GM21515 (cell line): ENCODE results near the gene SHROOM3.
A peak's percentile ranks its signal among the peaks of the same experiment; 100 is the strongest.

Experiments
- ATAC-seq: cut with Tn5 transposase; IDR thresholded peaks from one replicate; pipeline ENCODE4 v1.9.1; 2021; ENCODE audit not compliant: unreplicated experiment

Gene SHROOM3

DNA sequence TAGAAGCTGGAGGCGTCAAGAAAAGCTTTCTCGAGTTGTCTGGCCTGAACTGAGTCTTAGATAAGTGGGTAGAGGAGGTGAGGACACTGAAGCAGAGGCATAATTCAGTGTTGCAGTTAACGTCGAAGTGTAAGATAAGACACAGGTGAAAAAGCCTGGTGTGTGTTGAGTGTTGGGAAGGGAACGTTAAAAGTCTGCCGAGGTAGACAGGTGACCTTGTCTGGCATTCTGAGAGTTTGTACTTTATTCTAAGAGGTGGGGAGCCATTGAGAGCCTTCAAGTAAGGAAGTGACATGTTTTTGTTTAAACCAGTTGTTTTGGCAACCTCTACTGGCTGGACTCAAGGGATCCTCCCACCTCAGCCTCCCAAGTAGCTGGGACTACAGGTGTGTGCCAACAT is 219.1 kb downstream of the SHROOM3 start:
- no peak for ATAC-seq

DNA sequence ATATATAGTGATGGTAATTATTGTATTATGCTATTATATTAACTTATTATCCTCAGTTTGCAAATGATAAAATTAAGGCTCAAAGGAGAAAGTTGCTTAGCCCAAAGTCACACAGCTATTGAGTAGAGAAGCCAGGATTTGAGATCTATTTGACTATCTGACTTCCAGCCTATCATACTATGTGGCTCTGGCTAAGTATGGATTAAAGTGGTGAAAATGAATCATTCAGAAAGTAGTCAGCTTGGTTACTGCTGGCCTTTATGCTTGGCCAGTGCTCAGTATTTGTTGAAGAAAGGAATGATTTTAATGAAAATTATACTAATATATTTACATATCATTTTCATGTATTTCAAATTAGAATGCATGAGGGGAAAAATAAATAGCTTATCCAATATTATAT is 219.8 kb downstream of the SHROOM3 start:
- no peak for ATAC-seq

DNA sequence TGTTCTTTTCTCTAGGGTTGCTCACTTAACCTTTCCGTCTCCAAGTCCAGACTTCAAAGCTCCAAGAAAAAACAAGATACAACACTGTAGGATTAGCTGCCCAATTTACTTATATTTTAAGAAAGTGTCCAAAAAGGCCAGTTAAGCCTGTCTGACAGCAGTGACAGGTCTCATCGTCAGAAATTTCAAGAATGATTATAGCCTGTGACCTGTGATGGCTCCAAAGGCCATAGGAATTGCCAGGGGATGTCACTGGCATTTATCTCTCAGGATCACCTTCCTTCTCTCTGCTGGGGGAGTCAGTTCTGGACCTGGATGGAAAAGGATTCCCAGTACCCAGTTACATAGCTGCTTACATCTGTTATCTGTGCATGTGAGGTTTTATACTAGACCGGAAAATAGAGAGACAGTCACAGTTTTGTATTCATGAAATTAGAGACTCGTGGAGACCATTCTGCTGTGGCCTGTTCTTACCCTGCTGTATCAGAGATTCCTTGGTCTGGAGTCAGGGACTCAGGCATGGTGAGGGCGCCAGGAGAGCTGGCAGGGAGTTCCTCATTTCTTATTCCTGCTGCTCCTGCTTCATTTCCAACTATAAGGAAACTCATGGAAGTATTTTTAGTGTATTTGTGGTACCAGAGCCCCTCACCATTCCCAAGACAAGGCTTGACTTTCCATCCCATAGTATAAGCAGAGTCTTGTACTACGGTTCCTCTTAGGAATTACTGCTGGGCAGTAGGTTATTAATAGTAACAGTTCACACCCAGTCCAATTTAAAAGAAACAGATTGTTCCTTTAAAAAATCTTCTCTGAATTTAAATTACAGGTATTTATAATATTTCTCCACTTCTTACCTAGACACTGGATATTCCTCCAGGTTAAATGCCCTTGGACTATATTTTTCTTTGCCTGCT is 220.8 kb downstream of the SHROOM3 start:
- ATAC-seq, result no peak

DNA sequence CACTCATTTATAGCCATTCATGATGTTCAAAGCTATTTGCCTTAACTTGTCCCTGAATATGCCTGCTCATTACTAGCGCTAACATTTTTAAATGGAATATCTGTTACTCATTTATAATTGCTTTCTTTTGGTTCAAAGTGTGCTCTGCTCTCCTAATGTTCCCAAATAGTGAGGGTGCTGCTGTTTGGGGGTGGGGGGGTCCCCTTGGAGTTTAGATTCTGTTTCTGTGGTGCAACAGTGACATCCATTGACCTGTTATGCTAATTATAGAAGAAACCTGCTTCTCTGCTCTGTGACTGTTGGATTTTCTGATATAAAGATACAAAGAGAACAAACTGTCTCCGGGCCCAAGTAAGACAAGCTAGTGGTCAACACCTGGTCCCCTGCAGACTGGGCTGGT is 222.4 kb downstream of the SHROOM3 start:
- no peak for ATAC-seq

DNA sequence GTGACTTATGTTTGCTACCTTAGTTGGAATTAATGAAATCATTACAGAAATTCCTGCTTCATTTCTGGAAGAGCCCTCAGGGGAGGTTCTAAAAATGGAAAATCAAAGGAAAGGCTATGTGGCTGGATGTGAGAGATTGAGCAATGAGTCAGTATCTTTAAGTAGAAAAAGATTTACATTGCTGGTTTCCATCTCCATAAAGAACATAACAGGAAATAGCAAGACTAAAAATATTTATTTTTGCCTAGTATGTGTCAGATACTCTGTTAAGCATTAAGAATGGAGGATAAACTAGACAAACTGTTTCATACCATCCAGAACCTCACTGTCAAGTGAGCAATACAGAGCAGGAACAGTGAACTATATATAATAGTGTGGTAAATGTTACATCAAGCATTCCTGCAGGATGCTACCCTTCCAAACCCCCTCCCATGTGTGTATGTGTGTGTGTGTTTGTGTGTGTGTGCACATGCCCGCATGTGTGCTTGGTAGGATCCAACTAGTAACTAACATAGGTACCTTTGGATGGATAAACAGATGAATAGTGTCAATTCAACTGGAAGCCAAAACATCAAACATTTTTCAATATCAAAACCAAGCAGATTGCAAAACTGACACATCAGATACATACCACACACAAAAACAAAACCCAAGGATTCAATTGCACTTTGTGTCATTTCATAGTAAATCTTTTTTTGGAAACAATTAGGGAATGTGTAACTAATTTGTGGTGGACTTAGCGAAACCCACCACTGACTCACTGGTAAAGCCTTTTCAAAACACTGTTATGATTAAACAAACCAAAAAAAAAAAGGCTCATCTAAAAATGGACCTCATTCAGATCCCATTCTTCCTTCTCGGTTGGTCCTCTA is 223.4 kb downstream of the SHROOM3 start:
- no peak for ATAC-seq

DNA sequence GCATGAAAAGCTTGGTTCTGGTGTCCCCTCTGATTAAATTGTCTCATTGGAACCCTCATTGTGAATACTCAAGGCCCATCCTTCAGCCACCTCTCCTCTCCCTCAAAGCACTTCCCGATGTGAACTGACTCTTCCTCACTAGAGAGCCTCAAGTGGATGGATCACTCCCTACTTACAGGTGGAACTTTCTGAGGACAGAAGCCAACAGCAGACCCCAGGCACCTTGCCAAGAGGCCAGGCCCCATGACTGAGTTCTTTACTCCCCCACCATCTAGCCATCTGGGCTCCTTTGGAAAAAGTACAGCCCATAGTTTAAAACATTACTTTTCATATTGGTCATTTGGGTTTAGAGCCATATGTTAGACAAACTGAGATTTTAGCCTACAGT is 224.1 kb downstream of the SHROOM3 start:
- no peak for ATAC-seq

DNA sequence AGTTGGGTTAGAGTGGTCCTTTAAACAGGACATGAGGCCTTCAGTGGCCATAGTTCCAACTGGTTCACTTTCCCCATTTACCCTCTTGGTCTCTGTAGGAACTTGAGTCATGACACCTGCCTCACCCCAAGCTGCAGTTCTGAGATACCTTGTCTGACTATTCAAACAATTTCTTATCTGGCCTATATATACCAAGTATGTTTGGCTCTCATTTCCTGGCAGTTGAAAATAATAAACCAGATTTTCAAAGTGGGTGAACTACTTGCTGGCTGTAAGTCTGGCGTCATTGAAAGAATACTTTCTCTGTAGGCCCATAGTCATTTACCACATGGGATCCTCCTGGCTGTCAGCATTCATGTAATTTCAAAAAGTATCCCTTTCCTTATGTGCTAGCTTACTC is 228.8 kb downstream of the SHROOM3 start:
- ATAC-seq, result no peak

DNA sequence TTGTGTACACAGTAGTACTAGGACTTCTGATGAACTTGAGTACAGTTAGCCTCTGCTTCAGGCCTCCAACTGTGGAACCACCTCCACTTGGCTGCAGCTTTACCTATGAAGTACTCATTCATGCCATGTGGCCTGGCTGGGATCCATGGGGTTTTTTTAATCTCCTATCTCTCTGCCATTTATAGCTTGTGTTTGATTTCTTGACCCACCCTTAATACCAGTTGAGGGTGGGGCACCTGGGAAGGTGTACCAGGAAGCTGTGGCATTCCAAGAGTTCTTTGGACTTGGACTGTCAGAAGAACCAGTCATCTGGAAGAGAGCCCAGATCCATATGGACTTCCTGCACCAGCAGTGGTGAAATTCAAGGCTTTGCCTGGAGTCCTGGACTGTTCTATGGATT is 230.1 kb downstream of the SHROOM3 start:
- no peak for ATAC-seq

DNA sequence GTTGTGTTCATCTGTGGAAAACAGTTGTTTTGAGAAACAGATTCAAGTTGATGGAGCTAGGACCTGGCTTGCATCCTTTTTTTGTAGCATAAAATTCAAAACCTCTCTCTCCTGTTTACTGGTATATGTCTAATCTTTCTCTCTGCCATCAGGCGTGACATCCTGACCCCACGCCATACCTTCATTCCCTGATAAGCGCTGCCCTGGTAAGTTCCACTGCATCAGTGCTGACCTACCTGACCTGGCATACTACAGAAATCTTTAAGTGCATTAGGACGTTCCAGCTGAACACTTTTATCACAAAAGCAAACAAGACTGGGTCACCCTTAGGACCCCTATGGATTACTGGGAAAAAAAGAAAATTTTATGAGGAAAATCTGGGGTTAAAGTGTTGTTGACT is 230.7 kb downstream of the SHROOM3 start:
- no peak for ATAC-seq

DNA sequence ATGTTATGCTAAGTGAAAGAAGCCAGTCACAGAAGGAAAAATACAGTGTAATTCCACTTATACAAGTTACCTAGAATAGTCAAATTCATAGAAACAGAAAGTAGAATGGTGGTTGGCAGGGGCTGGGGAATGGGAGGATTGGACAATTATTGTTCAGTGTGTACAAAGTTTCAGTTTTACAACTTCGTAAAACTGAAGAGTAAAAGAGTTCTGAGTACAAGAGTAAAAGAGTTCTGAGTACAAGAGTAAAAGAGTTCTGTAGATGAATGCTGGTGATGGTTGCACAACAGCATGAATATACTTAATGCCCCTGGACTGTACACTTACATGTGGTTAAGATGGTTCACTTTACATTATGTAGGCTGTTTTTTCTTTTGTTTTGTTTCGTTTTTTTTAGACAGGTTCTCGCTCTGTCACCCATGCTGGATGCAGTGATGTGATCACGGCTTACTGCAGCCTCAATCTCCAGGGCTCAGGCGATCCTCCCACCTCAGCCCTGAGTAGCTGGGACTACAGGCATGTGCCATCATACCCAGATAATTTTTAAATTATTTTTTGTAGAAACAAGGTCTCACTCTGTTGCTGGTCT is 232.0 kb downstream of the SHROOM3 start:
- peak; percentile 66 for ATAC-seq

DNA sequence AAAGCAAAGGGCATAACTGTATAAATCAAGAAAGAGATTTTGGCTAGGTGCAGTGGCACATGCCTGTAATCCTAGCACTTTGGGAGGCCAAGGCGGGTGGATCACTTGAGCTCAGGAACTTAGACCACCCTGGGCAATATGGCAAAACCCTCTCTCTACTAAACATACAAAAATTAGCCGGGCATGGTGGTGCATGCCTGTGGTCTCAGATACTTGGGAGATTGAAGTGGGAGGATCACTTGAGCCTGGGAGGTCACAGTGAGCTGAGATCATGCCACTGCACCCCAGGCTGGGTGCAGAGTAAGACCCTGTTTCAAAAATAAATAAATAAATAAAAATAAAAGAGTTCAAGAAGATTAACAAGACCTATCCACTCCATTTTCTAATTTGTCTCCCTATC is 235.6 kb downstream of the SHROOM3 start:
- no peak for ATAC-seq

DNA sequence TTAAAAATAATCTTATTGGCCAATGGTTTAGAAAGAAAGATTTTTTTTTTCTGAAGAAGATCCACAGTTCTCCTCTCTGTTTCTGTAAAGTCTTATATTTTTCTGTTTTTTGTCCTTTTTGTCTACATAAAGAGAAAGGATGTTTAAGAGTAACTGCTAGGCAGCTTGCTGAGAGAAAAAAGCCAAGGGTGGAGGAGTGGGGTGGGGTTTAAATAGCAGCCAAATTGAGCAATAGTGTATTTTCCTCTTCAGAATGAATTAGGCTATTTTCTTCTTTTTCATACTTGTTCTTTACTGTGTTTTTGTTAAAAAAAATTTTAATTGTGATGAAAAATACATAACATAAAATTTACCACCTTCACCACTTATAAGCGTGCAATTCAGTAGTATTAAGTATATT is 238.3 kb downstream of the SHROOM3 start:
- no peak for ATAC-seq

DNA sequence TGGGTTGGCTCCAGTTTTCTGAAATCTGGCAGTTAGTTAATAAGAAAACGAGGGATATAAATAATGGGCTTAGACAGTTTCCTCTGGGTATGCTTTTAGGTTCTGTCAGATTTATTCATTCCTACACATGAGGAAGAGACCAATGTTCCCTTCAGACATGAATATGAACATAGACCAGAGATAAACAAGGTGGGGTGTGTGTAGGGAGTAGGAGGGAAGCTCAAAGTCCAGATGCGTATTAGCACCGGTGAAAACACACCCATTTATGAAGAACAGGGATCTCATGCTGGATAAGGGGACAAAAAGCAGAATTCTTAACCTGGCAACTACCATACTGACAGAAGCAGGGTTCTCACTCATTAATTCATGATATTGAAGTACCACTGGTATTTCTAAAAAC is 240.0 kb downstream of the SHROOM3 start:
- no peak for ATAC-seq

DNA sequence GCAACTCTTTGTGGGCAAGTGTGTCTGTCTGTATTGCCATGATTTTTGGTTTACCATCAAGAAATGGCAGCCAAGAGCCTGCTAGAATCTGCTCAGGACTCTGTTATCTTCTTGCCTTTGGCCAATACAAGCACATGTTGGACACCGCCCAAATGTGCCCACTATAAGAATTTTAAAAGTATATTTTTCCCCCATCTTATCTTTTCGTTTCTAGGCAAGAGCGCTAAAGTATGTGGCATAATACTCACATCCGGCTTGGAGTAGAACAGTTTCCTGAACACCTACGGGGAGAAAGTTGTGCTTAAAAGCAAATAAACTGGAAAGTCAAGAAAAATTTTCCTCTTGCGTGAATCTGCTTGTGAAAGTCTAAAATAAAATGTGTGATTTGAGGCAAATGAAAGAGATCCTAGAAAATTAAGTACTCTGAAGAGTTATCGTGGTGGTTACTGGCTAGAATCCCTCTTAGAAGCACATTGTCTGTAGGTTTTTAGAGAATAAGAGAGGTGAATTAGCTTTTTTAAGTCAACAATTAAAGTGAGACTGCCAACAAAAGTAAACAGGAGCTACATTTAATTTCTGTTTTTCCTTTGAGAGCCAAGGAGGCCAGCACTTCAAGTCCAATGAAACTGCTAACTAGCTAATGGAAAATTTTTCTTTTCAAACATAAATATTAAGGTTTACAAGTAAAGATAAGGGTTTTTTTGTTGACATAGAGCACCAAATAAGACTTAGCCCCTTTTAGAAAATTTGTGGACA is 242.7 kb downstream of the SHROOM3 start:
- no peak for ATAC-seq

DNA sequence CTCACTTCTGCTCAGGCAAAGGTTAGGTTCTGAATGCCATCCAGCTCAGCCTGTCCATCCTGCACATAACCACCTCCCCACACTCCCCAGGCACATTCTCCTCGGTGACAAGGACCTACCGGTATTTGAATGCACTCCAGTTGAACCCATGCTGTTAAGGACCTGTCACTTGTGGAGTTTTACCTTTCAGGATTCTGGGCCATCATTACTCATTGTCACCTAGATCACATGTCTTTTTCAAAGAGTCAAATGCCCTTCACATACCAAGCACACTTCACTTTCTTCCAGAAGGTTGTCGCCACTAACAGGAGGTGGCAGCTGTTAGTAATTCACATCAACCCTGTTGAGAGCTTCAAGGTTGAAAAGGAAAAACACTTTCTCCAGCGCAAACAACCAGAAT is 244.7 kb downstream of the SHROOM3 start:
- ATAC-seq, result no peak

DNA sequence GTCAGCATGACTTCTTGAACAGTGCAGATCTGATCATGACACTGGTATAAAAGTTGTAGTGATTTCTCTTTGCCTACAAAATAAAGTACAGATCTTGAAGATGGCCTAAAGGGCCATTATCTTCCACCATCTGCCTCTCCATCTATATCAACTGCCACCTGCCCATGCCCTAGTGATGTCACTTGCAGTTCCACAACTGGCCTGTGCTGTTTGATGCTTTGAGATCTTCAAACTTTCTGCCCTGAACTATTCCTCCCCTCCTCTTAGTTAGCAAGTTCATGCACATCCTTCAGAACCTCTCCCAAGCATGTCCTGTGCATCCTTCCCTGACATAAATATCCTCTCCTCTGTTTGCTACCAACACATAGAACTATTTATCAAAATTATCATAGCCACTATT is 245.9 kb downstream of the SHROOM3 start:
- no peak for ATAC-seq

DNA sequence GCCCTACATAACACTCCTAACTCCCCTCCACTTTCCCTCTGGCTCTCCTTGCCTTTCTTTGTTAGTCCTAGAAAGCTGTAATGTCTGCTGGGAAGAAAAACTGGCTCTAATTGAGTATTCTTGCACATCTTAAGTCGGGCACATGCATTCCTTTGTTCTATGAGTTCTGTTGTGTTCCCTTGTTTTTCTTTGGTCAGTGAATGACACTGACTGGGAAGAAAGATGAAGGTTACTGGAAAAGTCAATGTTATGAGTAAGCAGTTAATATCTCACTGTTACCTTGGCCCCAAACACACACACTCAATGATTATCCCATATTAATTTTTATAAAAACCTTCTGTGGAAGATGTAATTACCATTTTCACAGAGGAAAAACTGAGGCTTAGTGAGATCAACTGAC is 247.0 kb downstream of the SHROOM3 start:
- no peak for ATAC-seq

DNA sequence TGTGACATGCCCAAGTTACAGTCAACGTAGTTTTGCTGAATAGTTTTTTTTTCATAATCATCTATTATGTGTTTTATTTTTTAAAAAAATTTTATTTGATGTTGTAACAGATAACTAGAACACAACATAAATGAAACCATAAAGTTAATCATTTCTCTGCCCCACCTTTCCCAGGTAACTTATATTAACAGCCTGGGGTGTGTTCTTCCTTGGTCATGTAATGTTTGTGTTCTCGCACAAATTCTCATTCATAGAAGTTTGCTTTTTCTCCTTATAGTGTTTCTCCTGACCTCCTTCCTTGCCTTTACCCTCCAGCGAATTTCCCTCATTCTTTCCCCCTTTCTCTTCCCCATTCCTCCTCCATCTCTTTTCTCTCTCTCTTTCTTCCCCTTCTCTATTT is 248.1 kb downstream of the SHROOM3 start:
- ATAC-seq, result no peak

DNA sequence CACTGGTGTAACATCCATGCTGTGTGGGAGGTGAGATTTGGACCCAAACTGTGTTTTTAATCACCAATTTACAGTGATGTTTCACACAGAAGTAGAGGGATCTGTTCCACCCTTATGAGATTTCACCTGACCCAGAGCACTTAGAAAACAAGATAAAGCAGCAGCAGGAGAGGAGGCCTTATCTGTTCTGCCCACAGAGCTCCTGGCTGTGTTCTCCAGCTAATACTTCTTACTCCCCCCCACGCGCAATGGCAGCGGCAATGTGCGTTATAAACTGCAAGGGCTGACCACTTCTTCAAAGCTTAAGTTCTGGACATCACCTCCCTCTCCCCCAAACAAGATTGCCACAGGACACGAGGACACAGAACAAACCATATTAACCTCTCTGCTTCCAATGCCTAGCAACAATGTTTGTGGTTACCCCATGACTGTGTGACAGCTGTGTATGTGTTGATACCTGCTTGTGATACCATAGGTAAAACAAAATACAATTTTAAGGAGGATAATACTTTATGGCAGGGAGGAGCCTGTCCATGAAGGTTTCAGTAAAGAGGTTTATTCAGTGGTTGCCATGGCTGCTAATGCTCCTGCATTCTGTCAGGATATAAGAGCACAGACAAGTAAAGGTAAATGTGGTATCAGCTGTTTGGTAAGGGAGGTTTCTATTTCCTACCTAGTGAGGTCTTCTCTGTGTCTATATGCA is 252.9 kb downstream of the SHROOM3 start:
- ATAC-seq, result no peak

DNA sequence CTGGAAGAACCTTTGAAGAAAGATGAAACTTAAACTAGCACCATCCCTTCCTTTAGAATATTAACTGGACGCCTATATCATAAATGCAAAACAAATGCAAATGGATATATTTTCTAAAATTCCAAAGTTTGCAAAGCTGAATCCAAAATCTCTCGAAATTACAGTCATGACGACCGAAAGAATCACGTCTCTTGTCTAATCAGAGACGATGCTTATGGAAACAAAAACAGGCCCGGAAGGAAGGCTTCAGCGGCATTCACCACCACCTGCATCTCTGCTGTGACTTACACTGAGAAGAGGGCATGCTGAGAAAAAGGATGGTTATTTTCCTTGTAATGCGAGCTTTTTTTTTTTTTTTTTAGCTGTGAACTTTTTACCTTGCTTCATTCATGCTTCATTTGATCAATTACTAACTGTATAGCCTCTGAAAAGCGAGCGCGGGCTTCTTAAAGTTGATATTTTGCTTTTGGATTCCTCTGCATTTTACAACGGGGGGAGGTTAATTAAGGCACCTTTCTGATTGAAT is 253.7 kb downstream of the SHROOM3 start:
- ATAC-seq, result no peak
